Activated B cell treated with CpG ODN at 0.5 μM for 24 hours (primary cell): Measurements from ENCODE around the gene MYL6B. TPM values are rescaled to one million over a fixed set of nuclear protein-coding genes. Genes with fewer than 3 reads are reported as not detected.

Source experiments
- ATAC-seq: fragments of 200-7000 bp; cut with Tn5 transposase; one replicate; pipeline ENCODE4 v1.10.0; 2021; ENCODE audit warnings: low read depth, mild to moderate bottlenecking, moderate library complexity
- CTCF ChIA-PET: fragments of 350-600 bp; sonication (Branson Sonifier 250); formaldehyde crosslinking; loops from one replicate; lab custom pipeline; 2021; ENCODE audit warnings: antibody characterized with exemption; lab: Charles Lee
- POLR2A ChIA-PET: fragments of 350-600 bp; sonication (Branson Sonifier 250); formaldehyde crosslinking; loops from one replicate; lab custom pipeline; 2021; ENCODE audit warnings: antibody characterized with exemption; lab: Charles Lee
- DNase-seq: peaks from one replicate; pipeline ENCODE4 v3.0.0; 2022
- H3K27ac Mint-ChIP-seq: one replicate; pipeline ENCODE4 v1.8.0; 2020; ENCODE audit warnings: mixed read lengths
- H3K27me3 Mint-ChIP-seq: one replicate; pipeline ENCODE4 v1.8.0; 2021; ENCODE audit warnings: mixed read lengths
- H3K36me3 Mint-ChIP-seq: one replicate; pipeline ENCODE4 v1.8.0; 2021; ENCODE audit warnings: low read depth, mixed read lengths
- H3K4me1 Mint-ChIP-seq: one replicate; pipeline ENCODE4 v1.8.0; 2021; ENCODE audit warnings: mixed read lengths
- H3K4me3 Mint-ChIP-seq: one replicate; pipeline ENCODE4 v1.8.0; 2020; ENCODE audit warnings: mild to moderate bottlenecking, mixed read lengths
- H3K9me3 Mint-ChIP-seq: one replicate; pipeline ENCODE4 v1.8.0; 2020; ENCODE audit warnings: mixed read lengths
- intact Hi-C: fragments of 100-400 bp; cut with micrococcal nuclease; formaldehyde crosslinking; loops from one replicate; pipeline ENCODE4 v1.15.1; 2024
- total RNA-seq: library from RNA; stranded (reverse); gene quantifications from 2 replicates; pipeline ENCODE4 v1.2.3, GENCODE V29; 2022
- TF ChIP-seq, protein P1 (sequence below): fragments of 200-600 bp; IDR thresholded peaks from one replicate; pipeline ENCODE4 v1.8.0; 2022; ENCODE audit warnings: antibody characterized with exemption, mild to moderate bottlenecking

The MYL6B gene
- total RNA-seq, 1 donor from 2014 or later = 25.2 TPM

DNA sequence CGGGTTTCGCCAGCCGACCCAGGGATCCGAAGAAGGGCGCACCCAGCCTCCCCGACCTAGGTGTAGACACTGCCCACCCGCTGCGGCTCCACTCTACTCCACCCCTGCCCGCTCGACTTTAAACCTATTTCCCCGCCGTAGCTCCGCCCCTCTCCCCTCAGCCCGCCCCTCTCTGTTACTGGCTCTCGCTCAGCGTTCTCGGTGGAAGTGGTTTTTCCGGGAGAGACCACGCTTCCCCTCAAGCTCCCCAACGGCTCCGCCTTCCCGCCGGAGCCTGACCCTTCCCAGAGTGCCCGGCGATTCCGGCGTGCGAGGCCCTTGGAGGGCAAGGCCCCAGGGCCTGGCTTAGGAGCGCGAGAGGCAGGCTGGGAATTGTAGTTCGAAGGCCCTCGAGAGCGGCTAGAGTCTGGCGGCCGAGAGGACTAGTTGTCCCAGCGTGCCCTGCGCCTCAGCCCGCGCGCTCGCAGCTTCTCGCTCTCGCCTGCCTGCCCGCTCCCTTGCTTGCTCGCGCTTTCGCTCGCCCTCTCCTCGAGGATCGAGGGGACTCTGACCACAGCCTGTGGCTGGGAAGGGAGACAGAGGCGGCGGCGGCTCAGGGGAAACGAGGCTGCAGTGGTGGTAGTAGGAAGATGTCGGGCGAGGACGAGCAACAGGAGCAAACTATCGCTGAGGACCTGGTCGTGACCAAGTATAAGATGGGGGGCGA, 48.1 kb upstream of the MYL6B start, which contains the start of gene PA2G4:
Gene PA2G4, plus strand, starts transcription at position 451 of the 706 bp plus-strand sequence. Its CDS starts 179 bp downstream, at position 630.
- Mint-ChIP-seq H3K4me1 (peaks cover 33% of the 10 kb centered on the region), H3K36me3 (peaks cover 43% of the 10 kb centered on the region), H3K27me3 (no peaks in the 10 kb centered on the region), H3K27ac (peak within 1 kb of the TSS; percentile 93), H3K9me3 (no peaks in the 10 kb centered on the region), H3K4me3 (peak within 1 kb of the TSS; percentile 98)
- ATAC-seq = peak; percentile 91
- CTCF ChIA-PET = interaction anchor here (0.7 to 2.4 kb wide), 7 partner anchors 9 to 178 kb away, joined by 3 to 10 read pairs (median 4); partner anchors contain the start of genes RNF41 and ZC3H10
- TF ChIP-seq, protein P1, sequence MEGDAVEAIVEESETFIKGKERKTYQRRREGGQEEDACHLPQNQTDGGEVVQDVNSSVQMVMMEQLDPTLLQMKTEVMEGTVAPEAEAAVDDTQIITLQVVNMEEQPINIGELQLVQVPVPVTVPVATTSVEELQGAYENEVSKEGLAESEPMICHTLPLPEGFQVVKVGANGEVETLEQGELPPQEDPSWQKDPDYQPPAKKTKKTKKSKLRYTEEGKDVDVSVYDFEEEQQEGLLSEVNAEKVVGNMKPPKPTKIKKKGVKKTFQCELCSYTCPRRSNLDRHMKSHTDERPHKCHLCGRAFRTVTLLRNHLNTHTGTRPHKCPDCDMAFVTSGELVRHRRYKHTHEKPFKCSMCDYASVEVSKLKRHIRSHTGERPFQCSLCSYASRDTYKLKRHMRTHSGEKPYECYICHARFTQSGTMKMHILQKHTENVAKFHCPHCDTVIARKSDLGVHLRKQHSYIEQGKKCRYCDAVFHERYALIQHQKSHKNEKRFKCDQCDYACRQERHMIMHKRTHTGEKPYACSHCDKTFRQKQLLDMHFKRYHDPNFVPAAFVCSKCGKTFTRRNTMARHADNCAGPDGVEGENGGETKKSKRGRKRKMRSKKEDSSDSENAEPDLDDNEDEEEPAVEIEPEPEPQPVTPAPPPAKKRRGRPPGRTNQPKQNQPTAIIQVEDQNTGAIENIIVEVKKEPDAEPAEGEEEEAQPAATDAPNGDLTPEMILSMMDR = no peak
- POLR2A ChIA-PET = interaction anchor here (0.6 to 3.4 kb wide), 34 partner anchors 9 to 532 kb away, joined by 3 to 112 read pairs (median 6); partner anchors contain the start of genes CD63, CNPY2, DNAJC14 and ERBB3
- intact Hi-C loops = loop anchor here (1.0 to 5.0 kb wide), 12 partner anchors 12 to 583 kb away; partner anchors contain the start of genes DNAJC14, ESYT1, MYL6B and PTGES3
- DNase-seq = peak; percentile 92

DNA sequence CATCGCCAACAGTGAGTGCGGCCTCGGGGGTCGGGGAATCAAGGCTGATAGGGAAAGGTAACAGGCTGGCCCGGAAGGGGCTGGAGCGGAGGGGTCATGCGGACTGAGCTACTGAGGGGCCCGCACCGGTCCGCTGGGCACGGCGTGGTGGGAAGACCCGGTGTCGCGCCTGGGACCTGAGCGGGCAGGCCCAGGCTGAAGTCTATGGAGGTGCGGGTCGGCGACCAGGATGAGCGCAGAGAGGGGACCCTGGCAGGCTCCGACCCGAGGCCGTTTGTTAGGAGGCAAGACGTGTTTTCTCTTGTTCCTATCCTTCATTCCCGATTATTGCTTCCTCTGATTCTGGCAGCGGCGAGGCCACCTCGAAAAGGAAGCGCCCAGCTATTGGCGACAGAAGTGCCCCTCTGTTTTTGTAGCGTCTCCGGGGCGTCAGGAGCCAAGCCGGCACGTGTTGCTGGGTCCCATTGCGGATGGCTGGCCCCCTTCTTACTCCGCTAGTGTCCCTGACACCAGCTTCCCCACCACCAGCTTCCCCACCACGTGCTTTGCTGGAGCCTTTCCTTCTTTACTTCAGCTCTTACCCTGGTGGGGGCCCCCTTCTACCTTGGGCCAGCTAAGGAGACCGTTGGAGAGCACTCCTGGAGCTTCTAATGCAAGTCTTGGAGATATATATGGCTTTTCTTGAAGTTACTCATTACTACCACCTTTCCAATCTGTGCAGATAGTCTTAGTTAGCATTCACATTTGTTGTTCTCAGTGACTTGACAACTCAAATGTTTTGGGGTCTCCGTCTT, 47.4 kb upstream of the MYL6B start:
- H3K36me3 Mint-ChIP-seq = peaks cover 49% of the 10 kb centered on the region
- H3K27ac Mint-ChIP-seq = peak overlapping the region; percentile 93
- ATAC-seq (peak; percentile 4), DNase-seq (no peak)
- ChIA-PET CTCF (interaction anchor here (1.2 to 2.4 kb wide), 5 partner anchors 9 to 179 kb away, joined by 3 to 10 read pairs (median 4); partner anchors contain the start of gene ZC3H10), POLR2A (interaction anchor here (0.6 to 3.4 kb wide), 24 partner anchors 8 to 376 kb away, joined by 3 to 112 read pairs (median 8); partner anchors contain the start of genes CD63, CNPY2, DNAJC14 and ERBB3)
- H3K4me3 Mint-ChIP-seq = peak overlapping the region; percentile 98
- peaks cover 33% of the 10 kb centered on the region for H3K4me1 Mint-ChIP-seq
- intact Hi-C loops = loop anchor here (1.0 to 5.0 kb wide), 12 partner anchors 11 to 582 kb away; partner anchors contain the start of genes DNAJC14, ESYT1, MYL6B and PTGES3
- TF ChIP-seq, protein P1 = no peak
- H3K9me3 Mint-ChIP-seq = no peaks in the 10 kb centered on the region
- H3K27me3 Mint-ChIP-seq = no peaks in the 10 kb centered on the region

DNA sequence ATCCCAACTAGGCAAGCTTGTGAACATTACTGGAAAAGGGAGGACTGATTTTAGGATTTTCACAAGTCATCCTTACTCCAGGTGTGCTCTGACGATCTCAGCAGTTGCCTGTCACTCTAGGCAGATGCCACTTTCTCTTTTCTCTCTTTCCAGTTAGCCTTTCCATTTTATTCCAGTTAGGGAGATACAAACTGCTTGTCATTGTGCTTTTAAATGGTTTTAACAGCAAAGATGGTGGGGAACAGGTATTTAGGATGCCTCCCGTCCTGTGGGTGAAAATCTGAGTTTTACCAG, 46.8 kb upstream of the MYL6B start:
- peaks cover 33% of the 10 kb centered on the region for H3K4me1 Mint-ChIP-seq
- peaks cover 54% of the 10 kb centered on the region for H3K36me3 Mint-ChIP-seq
- ATAC-seq = no peak
- ChIA-PET POLR2A (interaction anchor here (0.6 to 3.4 kb wide), 9 partner anchors 7 to 211 kb away, joined by 3 to 112 read pairs (median 10); partner anchors contain the start of genes ERBB3, ESYT1, MYL6 and MYL6B), CTCF (interaction anchor here (1.6 to 2.4 kb wide), 2 partner anchors 13 to 14 kb away, joined by 4 to 10 read pairs; partner anchors contain the start of gene ZC3H10)
- intact Hi-C loops = loop anchor here (2.0 kb wide), 2 partner anchors 277 to 367 kb away; partner anchors contain the start of gene DNAJC14
- no peaks in the 10 kb centered on the region for H3K27me3 Mint-ChIP-seq
- TF ChIP-seq, protein P1 = no peak
- no peak for DNase-seq
- H3K4me3 Mint-ChIP-seq = peak overlapping the region; percentile 98
- H3K9me3 Mint-ChIP-seq = no peaks in the 10 kb centered on the region
- H3K27ac Mint-ChIP-seq = peak overlapping the region; percentile 93

DNA sequence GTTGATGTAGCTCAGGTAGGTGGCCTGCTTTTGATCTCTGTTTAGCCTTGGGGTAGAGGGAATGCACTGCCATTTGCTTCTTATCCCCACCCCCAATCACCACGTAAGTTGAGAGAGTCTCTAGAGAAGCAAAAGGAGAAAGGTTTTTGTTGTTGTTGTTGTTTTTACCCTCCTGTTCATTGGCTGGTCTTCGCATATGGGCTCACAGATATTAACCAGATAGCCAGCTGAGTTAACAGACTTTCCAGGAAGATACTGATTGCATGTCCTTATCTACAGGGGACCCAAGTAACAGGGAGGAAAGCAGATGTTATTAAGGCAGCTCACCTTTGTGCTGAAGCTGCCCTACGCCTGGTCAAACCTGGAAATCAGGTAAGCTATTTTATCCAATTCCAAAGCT, 45.1 kb upstream of the MYL6B start:
- ChIA-PET POLR2A (interaction anchor here (2.4 kb wide), 1 partner anchor 9 kb away, joined by 12 read pairs; the partner anchor contains the start of gene RPL41), CTCF (no interaction called here)
- intact Hi-C loops = no loop called here
- Mint-ChIP-seq H3K27me3 (no peaks in the 10 kb centered on the region), H3K4me1 (peaks cover 33% of the 10 kb centered on the region), H3K27ac (no peak overlapping the region), H3K4me3 (no peak overlapping the region), H3K36me3 (peaks cover 70% of the 10 kb centered on the region), H3K9me3 (no peaks in the 10 kb centered on the region)
- ATAC-seq (no peak), DNase-seq (no peak)
- TF ChIP-seq, protein P1 = no peak
